ENCODE data around the gene BEND6. TPM values are rescaled to one million over a fixed set of nuclear protein-coding genes. Genes with fewer than 3 reads are reported as not detected.

Gene BEND6
- total and polyA plus RNA-seq, 2 donors (not counting 3 experiments of a cell fraction or from before 2014, with no cell fraction given), result 0.15 to 0.66 TPM

DNA sequence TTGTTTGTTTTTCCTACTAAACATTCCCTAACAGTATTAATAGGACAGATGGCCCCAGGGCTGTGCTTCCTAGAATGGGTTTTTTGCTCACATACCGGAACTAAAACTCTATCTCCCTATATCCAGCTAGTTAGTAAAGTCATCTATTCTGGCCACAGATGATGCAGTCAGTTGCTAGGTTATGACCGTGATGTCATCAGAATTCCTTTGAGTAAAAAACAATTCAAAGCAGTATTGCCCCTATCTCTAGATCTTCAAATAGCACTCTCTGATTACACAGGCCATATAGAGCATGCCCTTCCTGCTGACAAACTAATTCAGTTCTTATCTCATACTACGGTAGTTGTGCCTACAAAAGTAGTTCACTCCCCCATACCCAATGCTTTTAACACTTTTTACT is 117.2 kb downstream of the BEND6 start:
- FAIRE-seq, result no peak
- Histone ChIP-seq H3K4me3 (replicated peaks in 1 of 3; ENCODE audit: insufficient read depth in 1 of 3, low read depth in 1 of 3, low read length in 3 of 3) (no peak overlapping the region), H3K9me3 (replicated peaks; ENCODE audit: control insufficient read depth, insufficient read depth, low read length) (no peaks in the 10 kb centered on the region), H3K27me3 (ENCODE audit: control insufficient read depth in 2 of 2, insufficient read depth in 2 of 2, low read length in 2 of 2) (no peaks in the 10 kb centered on the region), H3K27ac (ENCODE audit: insufficient read depth, low read depth, low read length) (no peak overlapping the region), H3K9ac (replicated peaks; ENCODE audit: extremely low read depth, insufficient read depth, low read length) (no peak overlapping the region), H3K79me2 (ENCODE audit: control insufficient read depth, insufficient read depth, low read length) (no peaks in the 10 kb centered on the region), H4K20me1 (replicated peaks; ENCODE audit: control insufficient read depth, extremely low read depth, insufficient read depth, low read length) (no peaks in the 10 kb centered on the region), H3K36me3 (ENCODE audit: control insufficient read depth in 2 of 2, extremely low read depth in 1 of 2, insufficient read depth in 2 of 2, low read length in 2 of 2) (no peaks in the 10 kb centered on the region), H3K4me1 (ENCODE audit: control insufficient read depth, extremely low read depth, insufficient read depth, low read length) (no peaks in the 10 kb centered on the region), H3K9me1 (replicated peaks; ENCODE audit: control insufficient read depth, extremely low read depth, insufficient read depth, low read length) (no peaks in the 10 kb centered on the region), H3K4me2 (ENCODE audit: insufficient read depth, low read length) (no peak overlapping the region), H2AFZ (ENCODE audit: low read depth, low read length) (no peak overlapping the region)
- CTCF ChIA-PET, result interaction anchor here (0.9 kb wide), 1 partner anchor 10 kb away, joined by 5 read pairs; no protein-coding TSS in a partner anchor
- intact Hi-C loops (cut with micrococcal nuclease), result no loop called here
- TF ChIP-seq, protein P1, sequence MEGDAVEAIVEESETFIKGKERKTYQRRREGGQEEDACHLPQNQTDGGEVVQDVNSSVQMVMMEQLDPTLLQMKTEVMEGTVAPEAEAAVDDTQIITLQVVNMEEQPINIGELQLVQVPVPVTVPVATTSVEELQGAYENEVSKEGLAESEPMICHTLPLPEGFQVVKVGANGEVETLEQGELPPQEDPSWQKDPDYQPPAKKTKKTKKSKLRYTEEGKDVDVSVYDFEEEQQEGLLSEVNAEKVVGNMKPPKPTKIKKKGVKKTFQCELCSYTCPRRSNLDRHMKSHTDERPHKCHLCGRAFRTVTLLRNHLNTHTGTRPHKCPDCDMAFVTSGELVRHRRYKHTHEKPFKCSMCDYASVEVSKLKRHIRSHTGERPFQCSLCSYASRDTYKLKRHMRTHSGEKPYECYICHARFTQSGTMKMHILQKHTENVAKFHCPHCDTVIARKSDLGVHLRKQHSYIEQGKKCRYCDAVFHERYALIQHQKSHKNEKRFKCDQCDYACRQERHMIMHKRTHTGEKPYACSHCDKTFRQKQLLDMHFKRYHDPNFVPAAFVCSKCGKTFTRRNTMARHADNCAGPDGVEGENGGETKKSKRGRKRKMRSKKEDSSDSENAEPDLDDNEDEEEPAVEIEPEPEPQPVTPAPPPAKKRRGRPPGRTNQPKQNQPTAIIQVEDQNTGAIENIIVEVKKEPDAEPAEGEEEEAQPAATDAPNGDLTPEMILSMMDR (IDR thresholded peaks at IDR 0.05; ENCODE audit: extremely low read depth in 1 of 2, insufficient read depth in 1 of 2, low read depth in 1 of 2, low read length in 2 of 2), result no peak
- TF ChIP-seq EZH2 (IDR thresholded peaks at IDR 0.05; ENCODE audit: borderline replicate concordance, low read depth, low read length, severe bottlenecking), result no peak
- no peak for TF ChIP-seq FOS (IDR thresholded peaks at IDR 0.05; ENCODE audit: borderline replicate concordance, insufficient read depth, low read length)
- TF ChIP-seq JUN (IDR thresholded peaks at IDR 0.05; ENCODE audit: borderline replicate concordance, insufficient read depth, insufficient read length, low read depth), result no peak
- TF ChIP-seq GATA2 (IDR thresholded peaks at IDR 0.05; ENCODE audit: insufficient read depth, insufficient read length, low read depth, low read length), result no peak
- TF ChIP-seq POLR2A (IDR thresholded peaks at IDR 0.05; ENCODE audit: low read depth, low read length), result no peak
- TF ChIP-seq, protein P2, sequence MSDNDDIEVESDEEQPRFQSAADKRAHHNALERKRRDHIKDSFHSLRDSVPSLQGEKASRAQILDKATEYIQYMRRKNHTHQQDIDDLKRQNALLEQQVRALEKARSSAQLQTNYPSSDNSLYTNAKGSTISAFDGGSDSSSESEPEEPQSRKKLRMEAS (IDR thresholded peaks at IDR 0.05; ENCODE audit: insufficient read depth, insufficient read length), result no peak
- no peak for TF ChIP-seq POLR2AphosphoS5 (IDR thresholded peaks at IDR 0.05; ENCODE audit: insufficient read depth, low read depth, low read length)
- no peak for TF ChIP-seq MYC (IDR thresholded peaks at IDR 0.05; ENCODE audit: low read depth, low read length)
- DNase-seq (ENCODE audit: low read depth, low spot score), result no peak
- POLR2A ChIA-PET, result no interaction called here
- dilution Hi-C loops (cut with MboI; ENCODE audit: extremely low pct_ligation_motif_present, low sequenced_read_pairs), result no loop called here
- BruUV-seq (replicated peaks), result no TSS peak

Measured in endothelial cell of umbilical vein (primary cell).